Neural crest cell (in vitro differentiated cells): ENCODE measurements around the gene PDRG1. TPM values are rescaled to one million over a fixed set of nuclear protein-coding genes. Genes with fewer than 3 reads are reported as not detected.

Experiments used
- DNase-seq: peaks from one replicate; pipeline ENCODE4 v3.0.0; 2021; ENCODE audit warnings: low read depth, mixed read lengths, low spot score
- H3K27ac Mint-ChIP-seq: one replicate; pipeline ENCODE4 v1.8.0; 2021; ENCODE audit warnings: mild to moderate bottlenecking, mixed read lengths; ENCODE audit not compliant: unreplicated experiment
- H3K27me3 Mint-ChIP-seq: 2 replicates; pipeline ENCODE4 v1.8.0; 2021; ENCODE audit warnings: low read depth, mild to moderate bottlenecking, mixed read lengths
- H3K36me3 Mint-ChIP-seq: 2 replicates; pipeline ENCODE4 v1.8.0; 2021; ENCODE audit warnings: low read depth, mild to moderate bottlenecking, mixed read lengths
- H3K4me1 Mint-ChIP-seq: 2 replicates; pipeline ENCODE4 v1.8.0; 2021; ENCODE audit warnings: mixed read lengths
- H3K4me3 Mint-ChIP-seq: one replicate; pipeline ENCODE4 v1.8.0; 2021; ENCODE audit warnings: mild to moderate bottlenecking, mixed read lengths
- H3K9me3 Mint-ChIP-seq: 2 replicates; pipeline ENCODE4 v1.8.0; 2021; ENCODE audit warnings: mixed read lengths
- total RNA-seq: library from RNA; stranded (reverse); gene quantifications from 2 replicates; pipeline ENCODE4 v1.2.1, GENCODE V29; 2021
- TF ChIP-seq, protein P1 (sequence below): fragments of 200-600 bp; sonication (generic); conservative IDR thresholded peaks from 2 replicates; pipeline ENCODE4 v1.5.0; 2021; ENCODE audit warnings: antibody characterized with exemption, mild to moderate bottlenecking

PDRG1 gene
- total RNA-seq, 1 donor from 2014 or later, result 34.9 TPM

DNA sequence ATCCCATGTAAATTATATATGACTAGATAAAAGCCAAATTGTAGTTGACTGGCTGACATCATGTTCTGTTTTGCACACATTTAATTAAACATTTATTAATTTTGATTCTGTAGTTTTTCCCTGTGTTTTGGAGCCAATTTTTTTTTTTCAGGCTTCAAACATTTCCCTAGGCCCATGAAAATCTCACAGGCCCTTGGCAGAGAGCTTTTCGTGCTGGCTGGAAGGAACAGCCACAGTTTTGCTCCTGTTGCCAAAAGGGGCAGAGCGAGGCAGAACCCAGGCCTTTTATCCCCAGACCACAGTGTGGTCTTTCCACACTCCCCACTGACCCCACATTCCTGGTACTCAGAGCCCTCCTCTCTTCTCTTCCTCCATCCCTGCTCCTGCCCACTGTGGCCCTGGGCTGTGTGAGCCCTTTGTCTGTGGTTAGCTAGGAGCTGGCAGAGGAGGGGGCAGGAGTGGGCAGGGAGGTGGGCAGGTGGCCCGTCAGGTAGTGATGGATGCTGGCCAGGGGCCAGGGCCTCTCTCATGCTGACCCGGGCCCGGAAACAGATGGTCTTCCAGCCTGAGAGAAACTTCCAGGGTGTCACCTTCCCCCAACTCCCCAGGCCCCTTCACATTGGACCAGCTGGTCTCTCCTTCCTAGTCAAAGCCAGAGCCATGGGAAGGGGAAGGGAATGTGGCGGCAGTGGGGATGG lies 38.9 kb upstream of the PDRG1 start:
- TF ChIP-seq, protein P1, sequence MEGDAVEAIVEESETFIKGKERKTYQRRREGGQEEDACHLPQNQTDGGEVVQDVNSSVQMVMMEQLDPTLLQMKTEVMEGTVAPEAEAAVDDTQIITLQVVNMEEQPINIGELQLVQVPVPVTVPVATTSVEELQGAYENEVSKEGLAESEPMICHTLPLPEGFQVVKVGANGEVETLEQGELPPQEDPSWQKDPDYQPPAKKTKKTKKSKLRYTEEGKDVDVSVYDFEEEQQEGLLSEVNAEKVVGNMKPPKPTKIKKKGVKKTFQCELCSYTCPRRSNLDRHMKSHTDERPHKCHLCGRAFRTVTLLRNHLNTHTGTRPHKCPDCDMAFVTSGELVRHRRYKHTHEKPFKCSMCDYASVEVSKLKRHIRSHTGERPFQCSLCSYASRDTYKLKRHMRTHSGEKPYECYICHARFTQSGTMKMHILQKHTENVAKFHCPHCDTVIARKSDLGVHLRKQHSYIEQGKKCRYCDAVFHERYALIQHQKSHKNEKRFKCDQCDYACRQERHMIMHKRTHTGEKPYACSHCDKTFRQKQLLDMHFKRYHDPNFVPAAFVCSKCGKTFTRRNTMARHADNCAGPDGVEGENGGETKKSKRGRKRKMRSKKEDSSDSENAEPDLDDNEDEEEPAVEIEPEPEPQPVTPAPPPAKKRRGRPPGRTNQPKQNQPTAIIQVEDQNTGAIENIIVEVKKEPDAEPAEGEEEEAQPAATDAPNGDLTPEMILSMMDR, result no peak
- Mint-ChIP-seq H3K27me3 (peaks cover 52% of the 10 kb centered on the region), H3K4me1 (no peaks in the 10 kb centered on the region), H3K9me3 (no peaks in the 10 kb centered on the region), H3K27ac (no peak overlapping the region), H3K4me3 (no peak overlapping the region), H3K36me3 (no peaks in the 10 kb centered on the region)
- DNase-seq, result no peak

DNA sequence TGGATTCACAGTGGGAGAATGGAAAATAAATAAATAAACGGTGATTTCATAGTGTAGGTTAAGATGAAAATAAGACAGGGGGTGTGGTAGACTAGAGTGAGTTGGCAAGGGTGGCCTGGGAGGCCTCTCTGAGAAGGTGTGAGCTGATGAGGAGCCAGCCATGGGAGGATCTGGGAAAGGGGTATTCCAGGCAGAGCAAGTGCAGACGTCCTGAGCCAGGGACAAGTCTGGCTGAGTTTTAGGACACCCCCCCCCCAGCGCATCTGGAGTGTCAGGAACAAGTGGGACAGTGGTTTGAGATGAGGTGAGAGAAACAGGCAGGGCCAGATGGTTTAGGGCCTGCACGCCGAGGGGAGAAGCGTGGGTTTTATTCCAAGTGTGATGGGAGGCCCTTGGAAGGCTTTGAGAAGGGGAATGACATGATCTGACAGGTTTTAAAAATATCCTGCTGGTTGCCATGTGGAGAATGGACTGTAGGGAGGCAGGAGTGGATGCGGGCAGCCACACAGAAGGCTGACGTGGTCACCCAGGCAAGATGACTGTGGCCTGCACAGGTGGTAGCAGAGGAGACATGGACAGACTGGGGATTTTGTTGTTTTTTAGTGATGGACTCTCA lies 37.3 kb upstream of the PDRG1 start:
- H3K36me3 Mint-ChIP-seq, result no peaks in the 10 kb centered on the region
- no peaks in the 10 kb centered on the region for H3K9me3 Mint-ChIP-seq
- no peak for DNase-seq
- TF ChIP-seq, protein P1, result no peak
- H3K27me3 Mint-ChIP-seq, result peaks cover 35% of the 10 kb centered on the region
- H3K4me3 Mint-ChIP-seq, result no peak overlapping the region
- H3K4me1 Mint-ChIP-seq, result no peaks in the 10 kb centered on the region
- H3K27ac Mint-ChIP-seq, result no peak overlapping the region

DNA sequence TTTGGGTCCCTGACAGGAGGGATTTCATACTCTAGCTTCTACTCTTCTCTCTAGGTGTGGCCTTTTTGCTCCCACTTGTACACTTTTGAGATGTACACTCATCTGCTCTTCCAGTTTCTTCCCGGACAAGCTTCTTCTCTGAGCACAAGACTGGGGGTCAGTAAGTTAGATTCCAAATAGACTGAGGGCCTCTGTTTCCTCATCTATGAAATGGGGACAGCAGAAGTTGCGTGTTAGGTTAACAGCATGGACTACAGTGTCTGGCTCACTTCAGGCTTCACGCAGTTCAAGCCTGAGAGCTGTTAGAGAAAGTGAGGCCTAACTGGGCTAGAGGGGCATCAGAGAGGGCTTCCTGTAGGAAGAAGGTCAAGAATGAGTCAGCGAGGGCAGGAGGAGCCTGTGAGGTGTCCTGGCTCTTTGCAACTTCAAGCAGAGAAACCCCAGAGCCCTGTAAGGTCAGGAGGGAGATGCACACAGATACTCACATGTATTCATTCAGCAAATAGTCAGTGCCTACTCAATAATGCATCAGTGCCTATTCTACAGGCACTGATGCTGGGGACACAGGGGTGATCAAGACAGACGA lies 36.7 kb upstream of the PDRG1 start:
- DNase-seq, result no peak
- Mint-ChIP-seq H3K27me3 (peaks cover 29% of the 10 kb centered on the region), H3K4me1 (no peaks in the 10 kb centered on the region), H3K36me3 (no peaks in the 10 kb centered on the region), H3K9me3 (no peaks in the 10 kb centered on the region), H3K4me3 (no peak overlapping the region), H3K27ac (no peak overlapping the region)
- TF ChIP-seq, protein P1, result no peak

DNA sequence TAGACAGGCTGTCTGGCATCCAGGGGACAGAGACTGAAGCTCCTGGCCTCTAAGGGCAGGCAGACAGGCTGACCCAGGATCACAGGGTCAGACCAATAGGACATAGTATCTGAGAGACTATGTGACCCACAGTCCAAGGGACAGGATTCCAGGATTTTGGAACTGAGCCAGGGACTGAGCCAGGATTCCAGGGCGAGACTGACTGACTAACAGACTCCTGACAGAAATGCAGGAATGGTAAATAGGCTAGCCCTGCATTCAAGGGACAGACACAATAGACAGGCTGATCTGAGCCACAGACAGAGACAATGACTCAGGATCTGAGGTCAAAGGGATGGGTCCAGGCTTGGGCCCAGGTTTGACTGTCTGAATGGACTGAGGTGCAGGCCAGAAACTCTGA lies 35.9 kb upstream of the PDRG1 start:
- Mint-ChIP-seq H3K36me3 (no peaks in the 10 kb centered on the region), H3K4me3 (no peak overlapping the region), H3K27me3 (peaks cover 27% of the 10 kb centered on the region), H3K4me1 (no peaks in the 10 kb centered on the region), H3K27ac (no peak overlapping the region), H3K9me3 (no peaks in the 10 kb centered on the region)
- DNase-seq, result no peak
- TF ChIP-seq, protein P1, result no peak

DNA sequence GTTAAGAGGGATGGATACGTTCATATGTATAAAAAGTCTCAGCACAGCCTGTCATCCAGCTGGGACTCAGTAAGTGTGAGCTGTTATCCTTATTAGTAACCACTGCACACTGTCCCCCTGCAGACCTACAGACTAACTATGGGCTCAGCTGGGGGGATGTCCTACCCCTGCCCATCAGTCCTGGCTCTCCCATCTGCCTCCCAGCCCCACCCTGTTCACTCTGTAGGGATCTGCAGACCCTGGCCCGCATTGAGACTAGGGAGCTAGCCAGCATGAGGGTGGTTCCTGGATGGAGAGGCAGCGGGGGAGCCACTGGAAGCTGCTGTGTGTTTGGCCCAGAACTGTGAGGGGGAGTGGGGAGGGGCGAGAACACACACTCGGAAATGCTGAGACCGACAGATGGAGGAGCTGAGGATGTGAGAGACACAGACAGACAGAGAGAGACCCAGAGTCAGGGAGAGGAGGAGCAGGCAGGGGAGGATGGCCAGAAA lies 33.2 kb upstream of the PDRG1 start:
- Mint-ChIP-seq H3K27me3 (peaks cover 23% of the 10 kb centered on the region), H3K9me3 (no peaks in the 10 kb centered on the region), H3K36me3 (no peaks in the 10 kb centered on the region), H3K4me1 (no peaks in the 10 kb centered on the region), H3K27ac (no peak overlapping the region), H3K4me3 (no peak overlapping the region)
- DNase-seq, result no peak
- TF ChIP-seq, protein P1, result no peak
